ENCODE measurements around the gene DENR. TPM values are rescaled to one million over a fixed set of nuclear protein-coding genes. Genes with fewer than 3 reads are reported as not detected.
"Not testable (repeated sequence)": the region's sequence is repeated elsewhere in the genome, so short reads cannot be mapped to it uniquely, and the experiment has no call there.

Gene DENR
- total RNA-seq, result 37.4 and 44.5 TPM in 2 replicates

GRCh38 chr12:122752464-122753318 lies at the start of gene DENR:
TSS of gene DENR (plus strand) at chr12:122752824. CDS start at chr12:122753702, 878 bp downstream.
- no peaks in the 10 kb centered on the region for H3K27me3 ChIP-seq (ENCODE audit: insufficient read depth, low read length)
- H3K4me1 ChIP-seq (ENCODE audit: insufficient read depth, low read length), result peaks cover 10% of the 10 kb centered on the region
- H2AFZ ChIP-seq (ENCODE audit: low read length), result peak within 1 kb of the TSS; percentile 95
- peak within 1 kb of the TSS; percentile 97 for H3K4me3 ChIP-seq (ENCODE audit: insufficient read depth, low read length)
- peak; percentile 96 for DNase-seq (ENCODE audit: insufficient read length, low spot score, missing footprints)
- H3K27ac ChIP-seq (ENCODE audit: low read depth, low read length), result peak within 1 kb of the TSS; percentile 85
- H3K79me2 ChIP-seq (ENCODE audit: insufficient read depth, low read length), result peaks cover 45% of the 10 kb centered on the region
- H3K36me3 ChIP-seq (ENCODE audit: insufficient read depth, low read length), result peaks cover 35% of the 10 kb centered on the region
- no peaks in the 10 kb centered on the region for H3K9me3 ChIP-seq (ENCODE audit: low read depth, low read length)
- H3K4me2 ChIP-seq (ENCODE audit: insufficient read depth, low read length), result peak within 1 kb of the TSS; percentile 99
- TF ChIP-seq CTCF (IDR thresholded peaks at IDR 0.05; ENCODE audit: extremely low read depth, low read depth, low read length), result peak; percentile 91
- H4K20me1 ChIP-seq (ENCODE audit: insufficient read depth, low read length), result peaks cover 4% of the 10 kb centered on the region

GRCh38 chr12:122702890-122703611 lies 49.6 kb upstream of the DENR start, which contains the start of gene HCAR2:
TSS of gene HCAR2 (minus strand) at chr12:122703357. CDS start at chr12:122703283, 74 bp downstream.
- not testable (repeated sequence) for H3K9me3 ChIP-seq (ENCODE audit: low read depth, low read length); H3K4me1 ChIP-seq (ENCODE audit: insufficient read depth, low read length); H3K36me3 ChIP-seq (ENCODE audit: insufficient read depth, low read length); H3K27me3 ChIP-seq (ENCODE audit: insufficient read depth, low read length); H3K4me3 ChIP-seq (ENCODE audit: insufficient read depth, low read length); DNase-seq (ENCODE audit: insufficient read length, low spot score, missing footprints); H3K27ac ChIP-seq (ENCODE audit: low read depth, low read length); H2AFZ ChIP-seq (ENCODE audit: low read length); H3K4me2 ChIP-seq (ENCODE audit: insufficient read depth, low read length); H4K20me1 ChIP-seq (ENCODE audit: insufficient read depth, low read length); H3K79me2 ChIP-seq (ENCODE audit: insufficient read depth, low read length)

GRCh38 chr12:122703841-122704240 lies 48.8 kb upstream of the DENR start:
- H3K4me1 ChIP-seq (ENCODE audit: insufficient read depth, low read length); H3K36me3 ChIP-seq (ENCODE audit: insufficient read depth, low read length); H3K27ac ChIP-seq (ENCODE audit: low read depth, low read length); H3K4me2 ChIP-seq (ENCODE audit: insufficient read depth, low read length); H3K27me3 ChIP-seq (ENCODE audit: insufficient read depth, low read length); H3K4me3 ChIP-seq (ENCODE audit: insufficient read depth, low read length); H3K9me3 ChIP-seq (ENCODE audit: low read depth, low read length); H4K20me1 ChIP-seq (ENCODE audit: insufficient read depth, low read length); DNase-seq (ENCODE audit: insufficient read length, low spot score, missing footprints); H2AFZ ChIP-seq (ENCODE audit: low read length); H3K79me2 ChIP-seq (ENCODE audit: insufficient read depth, low read length): not testable (repeated sequence)

- not testable (repeated sequence) for H3K9me3 ChIP-seq (ENCODE audit: low read depth, low read length); H3K4me2 ChIP-seq (ENCODE audit: insufficient read depth, low read length); H3K79me2 ChIP-seq (ENCODE audit: insufficient read depth, low read length); H3K27me3 ChIP-seq (ENCODE audit: insufficient read depth, low read length); H2AFZ ChIP-seq (ENCODE audit: low read length); H4K20me1 ChIP-seq (ENCODE audit: insufficient read depth, low read length); H3K4me1 ChIP-seq (ENCODE audit: insufficient read depth, low read length); H3K27ac ChIP-seq (ENCODE audit: low read depth, low read length); DNase-seq (ENCODE audit: insufficient read length, low spot score, missing footprints); H3K36me3 ChIP-seq (ENCODE audit: insufficient read depth, low read length); H3K4me3 ChIP-seq (ENCODE audit: insufficient read depth, low read length)
Observed at GRCh38 chr12:122709287-122709686, 43.3 kb upstream of the DENR start.

GRCh38 chr12:122710341-122710740 lies 42.3 kb upstream of the DENR start:
- not testable (repeated sequence) for H4K20me1 ChIP-seq (ENCODE audit: insufficient read depth, low read length); H3K79me2 ChIP-seq (ENCODE audit: insufficient read depth, low read length); H3K4me2 ChIP-seq (ENCODE audit: insufficient read depth, low read length); H3K27ac ChIP-seq (ENCODE audit: low read depth, low read length); H2AFZ ChIP-seq (ENCODE audit: low read length); H3K27me3 ChIP-seq (ENCODE audit: insufficient read depth, low read length); DNase-seq (ENCODE audit: insufficient read length, low spot score, missing footprints); H3K4me1 ChIP-seq (ENCODE audit: insufficient read depth, low read length); H3K4me3 ChIP-seq (ENCODE audit: insufficient read depth, low read length); H3K36me3 ChIP-seq (ENCODE audit: insufficient read depth, low read length); H3K9me3 ChIP-seq (ENCODE audit: low read depth, low read length)

- not testable (repeated sequence) for H3K9me3 ChIP-seq (ENCODE audit: low read depth, low read length); H3K27ac ChIP-seq (ENCODE audit: low read depth, low read length); H4K20me1 ChIP-seq (ENCODE audit: insufficient read depth, low read length); H3K4me2 ChIP-seq (ENCODE audit: insufficient read depth, low read length); H3K27me3 ChIP-seq (ENCODE audit: insufficient read depth, low read length); DNase-seq (ENCODE audit: insufficient read length, low spot score, missing footprints); H3K79me2 ChIP-seq (ENCODE audit: insufficient read depth, low read length); H3K4me3 ChIP-seq (ENCODE audit: insufficient read depth, low read length); H3K36me3 ChIP-seq (ENCODE audit: insufficient read depth, low read length); H3K4me1 ChIP-seq (ENCODE audit: insufficient read depth, low read length); H2AFZ ChIP-seq (ENCODE audit: low read length)
Observed at GRCh38 chr12:122711266-122711665, 41.4 kb upstream of the DENR start.

- not testable (repeated sequence) for H3K27ac ChIP-seq (ENCODE audit: low read depth, low read length); H3K36me3 ChIP-seq (ENCODE audit: insufficient read depth, low read length); H3K79me2 ChIP-seq (ENCODE audit: insufficient read depth, low read length); H3K4me1 ChIP-seq (ENCODE audit: insufficient read depth, low read length); H3K9me3 ChIP-seq (ENCODE audit: low read depth, low read length); DNase-seq (ENCODE audit: insufficient read length, low spot score, missing footprints); H3K4me2 ChIP-seq (ENCODE audit: insufficient read depth, low read length); H2AFZ ChIP-seq (ENCODE audit: low read length); H3K27me3 ChIP-seq (ENCODE audit: insufficient read depth, low read length); H3K4me3 ChIP-seq (ENCODE audit: insufficient read depth, low read length); H4K20me1 ChIP-seq (ENCODE audit: insufficient read depth, low read length)
Observed at GRCh38 chr12:122713491-122714188, 39.0 kb upstream of the DENR start.
